ENCODE results near the gene ALPI.
"Not testable (repeated sequence)": the region's sequence is repeated elsewhere in the genome, so short reads cannot be mapped to it uniquely, and the experiment has no call there.

The ALPI gene

DNA sequence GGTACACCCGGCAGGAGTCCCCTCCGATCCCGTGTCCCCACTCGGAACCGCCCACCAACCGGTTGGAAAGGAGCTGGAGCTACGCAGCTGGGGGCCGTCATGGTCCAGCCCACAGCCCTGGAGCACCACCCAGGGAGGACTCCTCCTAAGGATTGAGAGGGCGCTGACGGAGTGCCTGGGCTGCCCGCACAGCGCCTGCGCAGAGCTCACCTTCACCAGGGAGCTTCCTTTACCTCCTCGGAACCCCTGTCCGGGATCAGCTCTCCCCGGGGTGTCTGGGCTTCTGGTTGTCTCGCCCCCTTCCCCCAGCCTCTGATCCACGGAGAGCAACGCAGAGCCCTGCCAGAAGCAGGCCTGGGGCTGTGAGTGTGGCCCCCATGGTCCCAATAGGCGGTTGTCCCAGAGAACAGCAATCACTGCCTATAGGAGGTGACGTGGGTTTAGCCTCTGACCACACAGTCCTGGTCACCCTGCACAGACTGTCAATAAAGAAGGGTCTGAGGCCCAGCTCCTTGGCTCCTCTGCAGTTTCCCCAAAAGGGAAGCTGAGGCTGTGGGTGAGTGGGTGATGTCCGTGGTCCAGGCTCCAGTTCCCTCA is 34.7 kb upstream of the ALPI start:
- no peak for DNase-seq (ENCODE audit: low spot score)

GRCh38 chr2:232422051-232422450 is 33.9 kb upstream of the ALPI start:
- no peak for DNase-seq (ENCODE audit: low spot score)

GRCh38 chr2:232422996-232423395 is 33.0 kb upstream of the ALPI start:
- DNase-seq (ENCODE audit: low spot score): not testable (repeated sequence)

DNA sequence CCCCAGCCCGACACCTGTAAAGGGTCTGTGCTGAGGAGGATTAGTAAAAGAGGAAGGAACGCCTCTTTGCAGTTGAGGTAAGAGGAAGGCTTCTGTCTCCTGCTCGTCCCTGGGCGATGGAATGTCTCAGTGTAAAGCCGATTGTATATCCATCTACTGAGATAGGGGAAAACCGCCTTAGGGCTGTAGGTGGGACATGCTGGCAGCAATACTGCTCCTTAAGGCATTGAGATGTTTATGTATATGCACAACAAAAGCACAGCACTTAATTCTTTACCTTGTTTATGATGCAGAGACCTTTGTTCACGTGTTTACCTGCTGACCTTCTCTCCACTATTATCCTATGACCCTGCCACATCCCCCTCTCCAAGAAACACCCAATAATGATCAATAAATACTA is 32.5 kb upstream of the ALPI start:
- DNase-seq (ENCODE audit: low spot score): not testable (repeated sequence)

DNA sequence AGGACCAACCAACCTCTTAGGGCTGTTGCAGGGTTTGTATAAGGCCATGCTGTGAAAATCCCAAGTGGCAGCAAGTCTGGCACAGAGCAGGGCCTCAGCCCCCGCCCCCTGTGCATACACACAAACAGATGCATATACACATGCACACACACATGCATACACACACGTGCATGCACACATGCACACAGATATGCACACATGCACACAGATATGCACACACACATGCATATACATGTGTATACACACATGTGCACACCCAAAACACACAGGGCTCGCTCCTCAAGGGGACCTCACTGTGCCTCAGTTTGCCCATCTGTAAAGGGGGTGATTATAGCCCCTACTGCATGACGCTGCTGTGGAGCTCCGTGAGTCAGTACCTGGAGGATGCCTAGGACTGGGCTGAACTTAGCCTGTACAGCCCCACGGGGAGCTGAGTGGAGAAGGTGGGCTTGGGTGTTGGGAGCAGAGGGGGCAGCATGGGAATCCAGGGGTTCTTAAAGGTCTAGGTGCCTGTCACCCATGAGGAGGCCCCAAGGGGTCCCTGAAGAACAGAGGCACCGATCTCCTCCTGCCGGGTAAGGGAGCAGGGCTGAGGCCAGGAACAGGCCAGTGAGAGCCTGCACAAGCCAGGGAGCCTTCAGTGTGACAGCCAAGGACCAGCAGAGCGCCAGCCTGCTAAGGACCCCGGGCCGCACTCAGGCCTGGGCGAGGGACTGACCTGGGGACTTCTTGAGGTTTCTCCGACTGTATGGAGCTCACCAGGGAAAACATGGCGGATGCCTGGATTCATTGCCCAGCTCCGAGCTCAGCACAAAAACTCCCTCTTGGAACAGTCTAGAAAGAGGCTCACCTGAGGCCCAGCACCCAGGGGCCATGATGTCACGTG is 24.0 kb upstream of the ALPI start:
- no peak for DNase-seq (ENCODE audit: low spot score)

DNA sequence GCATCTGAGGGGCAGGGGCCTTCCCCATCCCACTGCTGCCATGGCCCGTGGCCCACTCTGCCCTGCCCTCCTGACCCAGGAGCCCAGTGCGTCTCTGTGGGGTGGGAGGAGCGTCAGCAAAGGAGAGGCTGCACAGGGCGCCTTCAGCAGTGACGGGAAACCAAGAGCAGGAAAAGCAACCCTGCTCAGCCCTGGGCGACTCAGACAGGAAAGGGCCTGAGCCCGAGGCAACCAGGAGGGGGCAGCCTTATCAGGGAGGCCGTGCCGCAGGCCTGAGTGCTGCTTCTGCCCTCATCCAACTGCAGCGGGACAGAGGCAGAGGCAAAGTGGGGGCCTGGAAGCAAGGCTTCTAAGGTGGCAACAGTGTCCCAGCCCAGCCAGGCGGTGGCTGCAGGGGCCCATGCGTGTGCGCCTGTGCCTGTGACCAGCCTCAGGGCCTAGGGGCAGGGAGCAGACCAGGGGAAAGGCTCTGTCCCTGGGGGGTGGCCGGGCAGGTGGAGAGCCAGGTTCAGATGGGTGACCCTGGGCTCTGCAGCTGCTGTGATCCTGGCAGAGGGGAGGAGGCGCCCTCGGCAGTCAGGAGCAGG is 23.3 kb upstream of the ALPI start:
- no peak for DNase-seq (ENCODE audit: low spot score)

GRCh38 chr2:232433622-232434021 is 22.3 kb upstream of the ALPI start:
- not testable (repeated sequence) for DNase-seq (ENCODE audit: low spot score)

- DNase-seq (ENCODE audit: low spot score): no peak
Observed at GRCh38 chr2:232434091-232434490, 21.9 kb upstream of the ALPI start.

DNA sequence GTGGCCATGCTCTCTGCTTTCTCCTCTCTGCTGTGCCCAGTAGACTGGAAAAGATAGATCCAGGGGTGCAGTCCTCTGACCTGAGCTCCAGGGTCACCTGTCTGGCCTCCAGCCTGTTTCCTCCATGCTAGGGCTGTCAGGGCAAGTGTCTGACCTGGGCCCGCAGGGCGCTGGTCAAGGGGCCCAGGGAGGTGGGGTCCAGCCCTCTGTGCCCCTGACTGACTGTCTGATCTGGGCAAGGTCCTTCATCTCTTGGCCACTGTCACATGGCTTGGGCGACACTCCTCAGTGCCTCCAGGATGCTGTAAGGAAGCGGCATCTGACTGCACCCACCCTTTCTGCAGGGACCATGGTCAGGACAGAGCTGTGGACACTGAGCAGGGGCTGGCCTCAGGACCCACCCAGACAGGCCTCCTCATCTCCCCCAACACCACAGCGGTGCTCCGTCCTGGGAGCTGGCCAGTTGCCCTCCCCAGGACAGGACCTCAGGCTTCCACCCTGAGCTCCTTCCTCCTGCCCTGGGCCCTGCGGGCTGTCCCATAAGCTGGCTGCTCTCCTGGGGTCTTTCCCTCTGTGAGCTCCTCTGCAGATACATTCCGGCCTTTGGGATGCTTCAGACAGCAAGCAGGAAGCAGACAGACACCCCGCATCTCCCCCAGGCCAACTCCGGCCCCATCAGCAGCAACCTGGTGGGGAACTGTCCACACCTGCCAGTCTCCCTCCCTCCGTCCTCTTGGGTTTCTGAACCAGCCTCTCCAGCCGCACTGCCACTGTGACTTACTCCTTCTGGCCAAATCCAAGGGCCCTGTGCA is 21.2 kb upstream of the ALPI start:
- DNase-seq (ENCODE audit: low spot score): no peak

DNA sequence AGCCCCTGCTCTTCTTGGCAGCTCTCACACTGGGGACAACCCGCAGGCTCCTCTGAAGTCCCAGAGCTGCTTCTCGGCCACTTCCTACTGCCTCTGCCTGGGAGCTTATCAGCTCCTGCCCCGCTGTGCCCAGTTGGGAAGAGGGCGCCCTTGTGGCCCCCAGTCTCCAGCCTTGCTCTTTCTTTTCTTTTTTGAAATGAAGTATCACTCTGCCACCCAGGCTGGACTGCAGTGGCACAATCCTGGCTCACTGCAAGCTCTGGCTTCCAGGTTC is 20.6 kb upstream of the ALPI start:
- DNase-seq (ENCODE audit: low spot score): no peak

- DNase-seq (ENCODE audit: low spot score): no peak
Observed at GRCh38 chr2:232435805-232436204, 20.1 kb upstream of the ALPI start.

DNA sequence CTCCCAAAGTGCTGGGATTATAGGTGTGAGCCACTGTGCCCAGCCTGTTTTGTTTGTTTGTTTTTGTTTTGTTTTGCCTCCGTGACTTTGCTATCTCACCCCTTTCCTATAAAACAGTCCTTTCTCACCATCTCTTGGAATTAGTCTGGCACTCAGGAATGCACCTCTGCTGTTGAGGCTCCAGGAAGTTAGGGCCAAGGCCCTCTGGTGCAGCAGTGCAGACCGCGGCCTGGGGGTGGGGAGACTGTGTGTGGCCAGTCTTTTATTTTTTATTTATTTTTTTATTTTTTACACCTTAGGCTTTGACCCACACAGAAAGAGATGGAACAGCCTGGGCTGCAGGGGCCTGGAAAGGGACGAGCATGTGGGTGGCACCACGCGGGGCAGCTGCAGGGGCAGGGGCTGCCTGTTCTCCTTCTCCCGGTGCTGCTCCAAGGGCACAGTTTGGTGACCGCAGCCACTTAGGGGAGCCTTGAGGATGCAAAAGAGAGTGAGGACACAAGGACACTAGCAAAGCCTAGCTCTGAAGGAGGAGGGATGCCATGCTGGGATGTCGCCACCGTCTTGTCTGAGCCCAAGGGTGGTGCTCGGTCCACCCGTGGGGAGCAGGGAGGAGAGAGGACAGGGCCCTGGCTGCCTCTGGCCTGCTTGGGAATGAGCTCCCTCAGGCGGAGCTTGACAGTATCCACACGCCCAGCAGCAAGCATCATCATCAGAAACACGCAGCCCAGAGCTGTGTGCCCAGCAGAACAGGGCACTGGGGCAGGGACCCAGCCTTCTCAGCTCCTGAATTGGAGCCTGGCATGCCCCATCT is 19.4 kb upstream of the ALPI start:
- no peak for DNase-seq (ENCODE audit: low spot score)

DNA sequence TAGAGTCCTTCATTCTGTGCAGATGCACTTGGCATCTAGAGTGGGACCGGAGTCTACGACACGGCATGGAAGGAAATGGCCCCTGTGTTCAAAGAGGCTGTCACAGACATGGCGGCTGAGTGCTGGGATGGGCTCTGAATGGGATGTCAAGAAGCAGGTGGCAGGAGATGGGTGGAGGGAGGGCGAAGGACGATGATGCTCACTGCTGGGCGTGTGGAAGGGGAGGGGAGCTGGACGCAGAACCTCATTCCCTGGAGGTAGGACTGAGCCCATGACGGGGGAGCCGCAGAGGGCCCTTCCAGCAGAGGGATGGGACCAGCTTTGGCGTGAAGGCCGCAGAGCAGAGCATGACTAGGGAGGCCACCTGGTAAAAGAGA is 18.8 kb upstream of the ALPI start:
- DNase-seq (ENCODE audit: low spot score): no peak

- no peak for DNase-seq (ENCODE audit: low spot score)
Observed at GRCh38 chr2:232438091-232438490, 17.9 kb upstream of the ALPI start.

DNA sequence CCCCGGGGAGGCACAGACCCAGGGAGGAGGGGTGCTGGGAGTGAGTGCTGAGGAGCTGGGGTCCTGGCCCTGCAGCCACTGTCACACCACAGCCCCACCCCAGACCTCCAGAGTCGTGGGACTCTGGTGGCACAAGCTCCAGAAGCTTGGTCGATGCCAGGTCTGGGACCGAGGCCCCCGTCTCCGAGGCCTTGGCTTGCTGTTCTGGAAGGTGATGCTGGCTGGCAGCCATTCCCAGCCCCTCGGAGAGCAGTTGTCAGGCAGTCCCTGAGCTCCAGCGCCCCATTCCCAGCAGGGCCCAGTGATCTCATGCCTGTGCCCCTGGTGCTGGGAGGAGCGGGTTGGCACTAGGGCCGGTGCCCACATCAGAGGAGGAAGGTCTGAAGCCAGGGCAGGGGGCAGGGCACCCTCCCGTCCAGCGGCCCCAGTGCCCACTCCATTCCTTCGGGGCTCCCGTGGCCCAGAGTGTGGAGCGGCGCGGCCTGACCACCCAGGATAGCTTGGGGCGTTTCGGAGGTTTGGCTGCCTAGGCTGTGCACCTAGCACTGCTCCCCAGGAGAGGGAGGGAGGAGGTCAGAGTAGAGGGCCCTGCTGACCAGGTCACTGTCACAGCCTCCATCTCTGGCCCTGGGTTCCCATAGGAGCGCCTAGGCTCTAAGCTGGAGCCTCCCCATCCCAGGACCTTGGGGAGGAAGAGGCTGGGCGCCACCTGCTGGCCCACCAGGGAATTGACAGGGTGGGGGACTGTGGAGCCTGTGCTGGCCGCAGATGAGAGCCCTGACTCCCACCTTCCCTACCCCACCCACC is 16.8 kb upstream of the ALPI start:
- no peak for DNase-seq (ENCODE audit: low spot score)

- DNase-seq (ENCODE audit: low spot score): no peak
Observed at GRCh38 chr2:232439758-232440135, 16.2 kb upstream of the ALPI start.

- peak; percentile 42 for DNase-seq (ENCODE audit: low spot score)
Observed at GRCh38 chr2:232440220-232441018, 15.5 kb upstream of the ALPI start.

GRCh38 chr2:232441147-232441651 is 14.8 kb upstream of the ALPI start:
- DNase-seq (ENCODE audit: low spot score): no peak

- DNase-seq (ENCODE audit: low spot score): not testable (repeated sequence)
Observed at GRCh38 chr2:232441922-232442321, 14.0 kb upstream of the ALPI start.

- not testable (repeated sequence) for DNase-seq (ENCODE audit: low spot score)
Observed at GRCh38 chr2:232442431-232442830, 13.5 kb upstream of the ALPI start.

All from COLO829 (cell line).